ENCODE results near the gene NEURL1B.

DNA sequence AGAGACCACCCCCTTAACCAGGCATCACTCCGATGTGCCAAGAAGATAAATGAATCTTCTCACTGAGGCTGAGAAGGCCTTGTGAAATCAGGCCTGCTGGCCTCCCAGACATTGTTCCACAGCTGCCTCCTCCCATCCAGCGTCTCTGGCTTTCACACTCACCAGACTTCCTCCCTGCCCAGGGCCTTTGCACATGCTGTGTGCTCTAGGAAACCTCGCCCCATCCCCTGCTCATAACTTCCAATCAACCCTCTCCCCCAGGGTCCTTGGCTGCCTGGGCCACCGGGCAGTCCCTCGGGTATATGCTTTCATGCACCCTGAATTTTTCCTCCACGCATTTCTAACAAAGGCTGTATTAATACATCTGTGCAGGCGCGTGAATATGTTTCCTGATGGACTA lies 71.5 kb downstream of the NEURL1B start:
- TF ChIP-seq, protein P1, sequence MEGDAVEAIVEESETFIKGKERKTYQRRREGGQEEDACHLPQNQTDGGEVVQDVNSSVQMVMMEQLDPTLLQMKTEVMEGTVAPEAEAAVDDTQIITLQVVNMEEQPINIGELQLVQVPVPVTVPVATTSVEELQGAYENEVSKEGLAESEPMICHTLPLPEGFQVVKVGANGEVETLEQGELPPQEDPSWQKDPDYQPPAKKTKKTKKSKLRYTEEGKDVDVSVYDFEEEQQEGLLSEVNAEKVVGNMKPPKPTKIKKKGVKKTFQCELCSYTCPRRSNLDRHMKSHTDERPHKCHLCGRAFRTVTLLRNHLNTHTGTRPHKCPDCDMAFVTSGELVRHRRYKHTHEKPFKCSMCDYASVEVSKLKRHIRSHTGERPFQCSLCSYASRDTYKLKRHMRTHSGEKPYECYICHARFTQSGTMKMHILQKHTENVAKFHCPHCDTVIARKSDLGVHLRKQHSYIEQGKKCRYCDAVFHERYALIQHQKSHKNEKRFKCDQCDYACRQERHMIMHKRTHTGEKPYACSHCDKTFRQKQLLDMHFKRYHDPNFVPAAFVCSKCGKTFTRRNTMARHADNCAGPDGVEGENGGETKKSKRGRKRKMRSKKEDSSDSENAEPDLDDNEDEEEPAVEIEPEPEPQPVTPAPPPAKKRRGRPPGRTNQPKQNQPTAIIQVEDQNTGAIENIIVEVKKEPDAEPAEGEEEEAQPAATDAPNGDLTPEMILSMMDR (IDR thresholded peaks at IDR 0.05) = no peak
- TF ChIP-seq POLR2A (IDR thresholded peaks at IDR 0.05) = no peak
